HG02938 (cell line): ENCODE measurements around the gene ROPN1B.

Source experiments
- ATAC-seq: cut with Tn5 transposase; IDR thresholded peaks from one replicate; pipeline ENCODE4 v1.9.1; 2021; ENCODE audit warnings: mild to moderate bottlenecking, moderate library complexity; ENCODE audit not compliant: unreplicated experiment

The ROPN1B gene

DNA sequence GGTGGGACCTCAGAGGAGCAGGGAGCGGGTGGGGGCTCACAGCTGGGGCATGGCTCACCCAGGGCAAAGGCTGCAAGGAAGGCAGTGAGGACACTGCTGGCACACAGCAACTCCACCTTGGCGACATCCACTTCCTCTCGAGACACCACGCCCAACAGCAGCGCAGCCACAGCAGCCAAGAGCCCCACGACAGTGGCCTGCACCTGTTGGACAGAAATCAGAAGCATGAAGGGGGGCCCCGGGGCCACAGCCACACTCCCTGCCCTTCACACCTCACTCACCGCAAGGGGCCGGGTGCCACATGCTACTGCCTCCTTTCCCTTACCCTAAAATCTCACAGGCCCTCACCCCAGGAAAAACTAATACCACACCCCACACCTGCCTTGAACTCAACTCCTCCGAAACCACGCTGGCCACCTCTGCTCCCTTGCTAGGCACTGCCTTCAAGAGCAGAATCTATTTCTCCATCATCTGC, 57.3 kb downstream of the ROPN1B start:
- ATAC-seq: no peak

DNA sequence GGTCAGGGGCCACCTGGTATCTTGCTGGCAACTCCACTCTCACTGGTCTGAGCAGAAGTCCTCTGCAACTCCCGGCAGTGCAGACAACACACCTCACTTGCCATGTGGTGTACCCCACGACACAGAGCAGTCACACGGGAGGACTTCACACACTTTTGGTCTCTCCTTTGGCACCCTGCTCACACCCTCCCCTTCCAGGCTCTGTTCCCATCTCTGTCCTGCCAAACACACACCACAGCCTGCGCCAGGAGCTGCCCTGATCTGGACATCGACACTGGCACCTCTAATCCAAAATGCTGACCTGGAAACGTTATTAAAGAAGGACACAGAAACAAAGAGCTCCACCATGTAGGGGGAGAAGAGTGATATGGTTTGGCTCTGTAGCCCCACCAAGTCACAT, 57.8 kb downstream of the ROPN1B start:
- ATAC-seq: no peak

- ATAC-seq: no peak
Measured at GRCh38 chr3:126028096-126028495, 59.1 kb downstream of the ROPN1B start.

GRCh38 chr3:126029241-126029640, 60.3 kb downstream of the ROPN1B start:
- no peak for ATAC-seq

GRCh38 chr3:126030455-126030854, 61.5 kb downstream of the ROPN1B start:
- no peak for ATAC-seq

DNA sequence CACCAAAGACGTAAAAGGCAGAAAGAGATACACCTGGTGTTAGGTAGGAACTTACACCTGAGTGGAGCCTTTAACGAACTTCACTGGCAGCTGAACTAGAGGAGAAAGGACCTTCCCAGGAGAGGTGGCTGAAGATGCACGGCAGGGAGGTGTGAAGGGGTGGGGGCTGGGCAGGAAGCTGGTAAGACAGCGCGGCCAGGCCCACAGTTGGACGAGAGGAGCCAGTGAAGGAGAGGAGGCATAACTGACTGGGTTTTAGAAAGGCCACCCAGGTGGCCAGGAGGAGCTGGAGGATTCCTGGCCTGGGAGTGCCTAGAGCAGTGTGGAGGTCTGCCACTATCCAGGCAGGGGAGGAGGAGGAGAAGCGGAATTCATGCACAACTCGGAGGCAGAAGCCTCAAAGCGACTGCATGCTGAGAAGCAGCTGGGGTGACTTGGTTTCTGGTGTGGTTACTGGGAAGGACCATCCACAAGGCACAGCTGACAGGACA, 63.0 kb downstream of the ROPN1B start:
- no peak for ATAC-seq
